ENCODE data around the gene STXBP5L.

The STXBP5L gene

DNA sequence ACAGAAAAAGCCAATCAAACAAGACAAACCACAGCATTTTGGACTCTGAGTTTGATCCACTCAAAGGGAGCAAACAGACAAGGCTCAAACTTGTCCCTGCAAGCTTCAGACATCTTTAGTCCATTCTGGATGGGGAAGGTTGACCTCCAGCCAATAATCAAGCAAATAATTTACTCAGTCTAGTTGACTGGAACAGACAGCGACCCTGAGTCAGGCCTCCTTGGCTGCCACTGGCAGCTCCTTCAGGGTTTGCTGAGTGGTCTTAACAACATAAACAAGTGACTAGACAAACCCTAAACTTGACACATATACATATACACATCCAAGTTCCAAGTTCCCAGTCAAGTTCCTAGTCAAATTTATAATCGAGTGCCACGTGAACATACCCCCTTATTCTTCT, 323.9 kb downstream of the STXBP5L start:
- H2AFZ ChIP-seq (ENCODE audit: low read length): peak overlapping the region; percentile 60
- no peak overlapping the region; the same call in 1 of the 2 replicates for H3K9ac ChIP-seq (ENCODE audit: low read length)
- H3K27me3 ChIP-seq (replicated peaks; ENCODE audit: insufficient read depth, low read length): no peaks in the 10 kb centered on the region
- TF ChIP-seq EZH2phosphoT487 (IDR thresholded peaks at IDR 0.05; ENCODE audit: low read length) (no peak), EZH2 (optimal IDR thresholded peaks at IDR 0.05; ENCODE audit: low read depth, low read length) (no peak)
- TF ChIP-seq, protein P1, sequence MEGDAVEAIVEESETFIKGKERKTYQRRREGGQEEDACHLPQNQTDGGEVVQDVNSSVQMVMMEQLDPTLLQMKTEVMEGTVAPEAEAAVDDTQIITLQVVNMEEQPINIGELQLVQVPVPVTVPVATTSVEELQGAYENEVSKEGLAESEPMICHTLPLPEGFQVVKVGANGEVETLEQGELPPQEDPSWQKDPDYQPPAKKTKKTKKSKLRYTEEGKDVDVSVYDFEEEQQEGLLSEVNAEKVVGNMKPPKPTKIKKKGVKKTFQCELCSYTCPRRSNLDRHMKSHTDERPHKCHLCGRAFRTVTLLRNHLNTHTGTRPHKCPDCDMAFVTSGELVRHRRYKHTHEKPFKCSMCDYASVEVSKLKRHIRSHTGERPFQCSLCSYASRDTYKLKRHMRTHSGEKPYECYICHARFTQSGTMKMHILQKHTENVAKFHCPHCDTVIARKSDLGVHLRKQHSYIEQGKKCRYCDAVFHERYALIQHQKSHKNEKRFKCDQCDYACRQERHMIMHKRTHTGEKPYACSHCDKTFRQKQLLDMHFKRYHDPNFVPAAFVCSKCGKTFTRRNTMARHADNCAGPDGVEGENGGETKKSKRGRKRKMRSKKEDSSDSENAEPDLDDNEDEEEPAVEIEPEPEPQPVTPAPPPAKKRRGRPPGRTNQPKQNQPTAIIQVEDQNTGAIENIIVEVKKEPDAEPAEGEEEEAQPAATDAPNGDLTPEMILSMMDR (IDR thresholded peaks at IDR 0.05; ENCODE audit: low read length): no peak
- DNase-seq: no peak
- H3K4me3 ChIP-seq (ENCODE audit: low read length): peak overlapping the region; percentile 6; the same call in 1 of the 2 replicates
- no peaks in the 10 kb centered on the region for H3K79me2 ChIP-seq (ENCODE audit: low read length)
- H3F3A ChIP-seq (ENCODE audit: insufficient read depth, low read length): no peaks in the 10 kb centered on the region
- H3K36me3 ChIP-seq (replicated peaks; ENCODE audit: insufficient read depth, low read length): no peaks in the 10 kb centered on the region
- H3K4me2 ChIP-seq (ENCODE audit: low read depth, low read length): peak overlapping the region; percentile 58
- H4K20me1 ChIP-seq (ENCODE audit: insufficient read depth, low read length): no peaks in the 10 kb centered on the region
- no peaks in the 10 kb centered on the region for H3K9me3 ChIP-seq (replicated peaks; ENCODE audit: insufficient read depth, low read length)
- H3K9me2 ChIP-seq (replicated peaks; ENCODE audit: insufficient read depth, low read length): no peaks in the 10 kb centered on the region
- no peak overlapping the region for H3K27ac ChIP-seq (ENCODE audit: low read length)
- H3K4me1 ChIP-seq (ENCODE audit: low read length): no peaks in the 10 kb centered on the region

DNA sequence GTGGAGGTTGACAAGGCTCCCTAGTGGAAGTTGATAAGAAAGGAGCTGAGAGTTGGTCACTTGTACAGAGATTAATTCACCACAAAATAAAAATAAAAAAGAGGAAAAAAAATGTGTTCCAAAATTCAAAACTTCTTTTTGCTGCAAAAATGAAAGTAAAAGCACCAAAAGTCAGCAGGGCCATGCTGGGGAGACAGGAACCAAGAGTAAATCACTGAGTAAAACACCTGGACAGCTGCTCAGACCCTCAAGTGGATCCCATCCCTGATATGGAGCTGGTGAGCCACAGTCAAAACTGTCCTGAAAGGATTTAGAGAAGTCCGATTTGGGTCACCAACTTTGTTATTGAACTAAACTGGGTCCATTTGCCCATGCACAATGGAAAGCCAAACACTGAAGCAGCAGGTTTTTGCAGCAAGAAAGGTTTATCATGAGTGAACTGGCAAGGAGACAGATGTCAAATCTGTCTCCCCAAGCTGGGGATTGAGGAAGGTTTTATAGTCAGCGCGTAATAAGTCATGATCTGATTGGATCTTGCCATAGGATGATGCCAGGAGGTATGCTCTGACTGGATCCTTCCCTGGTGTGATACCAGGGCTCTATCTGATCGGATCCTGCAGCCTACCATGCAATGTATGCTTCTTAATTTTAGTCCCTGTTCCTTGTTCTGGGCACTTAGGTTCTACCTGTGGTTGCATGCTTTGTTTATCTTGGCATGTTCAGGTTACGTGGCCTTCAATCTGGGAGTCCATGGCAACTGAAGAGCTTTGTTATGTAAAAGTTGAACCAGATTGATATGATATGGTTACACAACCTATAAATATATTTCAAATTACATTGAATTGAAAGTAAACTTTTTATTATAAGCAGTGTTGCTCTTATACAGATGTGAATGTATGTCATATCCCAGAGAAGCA, 324.6 kb downstream of the STXBP5L start:
- DNase-seq: peak; percentile 57
- H3K4me1 ChIP-seq (ENCODE audit: low read length): no peaks in the 10 kb centered on the region
- no peaks in the 10 kb centered on the region for H3F3A ChIP-seq (ENCODE audit: insufficient read depth, low read length)
- H3K27me3 ChIP-seq (replicated peaks; ENCODE audit: insufficient read depth, low read length): no peaks in the 10 kb centered on the region
- H3K4me3 ChIP-seq (ENCODE audit: low read length): peak overlapping the region; percentile 6; the same call in 1 of the 2 replicates
- H3K36me3 ChIP-seq (replicated peaks; ENCODE audit: insufficient read depth, low read length): no peaks in the 10 kb centered on the region
- TF ChIP-seq, protein P1 (IDR thresholded peaks at IDR 0.05; ENCODE audit: low read length): no peak
- TF ChIP-seq EZH2 (optimal IDR thresholded peaks at IDR 0.05; ENCODE audit: low read depth, low read length): no peak
- TF ChIP-seq EZH2phosphoT487 (IDR thresholded peaks at IDR 0.05; ENCODE audit: low read length): no peak
- H3K9me2 ChIP-seq (replicated peaks; ENCODE audit: insufficient read depth, low read length): no peaks in the 10 kb centered on the region
- H3K9ac ChIP-seq (ENCODE audit: low read length): no peak overlapping the region; the same call in 1 of the 2 replicates
- H2AFZ ChIP-seq (ENCODE audit: low read length): peak overlapping the region; percentile 60
- peak overlapping the region; percentile 58 for H3K4me2 ChIP-seq (ENCODE audit: low read depth, low read length)
- H3K27ac ChIP-seq (ENCODE audit: low read length): no peak overlapping the region
- H3K9me3 ChIP-seq (replicated peaks; ENCODE audit: insufficient read depth, low read length): no peaks in the 10 kb centered on the region
- H3K79me2 ChIP-seq (ENCODE audit: low read length): no peaks in the 10 kb centered on the region
- H4K20me1 ChIP-seq (ENCODE audit: insufficient read depth, low read length): no peaks in the 10 kb centered on the region

DNA sequence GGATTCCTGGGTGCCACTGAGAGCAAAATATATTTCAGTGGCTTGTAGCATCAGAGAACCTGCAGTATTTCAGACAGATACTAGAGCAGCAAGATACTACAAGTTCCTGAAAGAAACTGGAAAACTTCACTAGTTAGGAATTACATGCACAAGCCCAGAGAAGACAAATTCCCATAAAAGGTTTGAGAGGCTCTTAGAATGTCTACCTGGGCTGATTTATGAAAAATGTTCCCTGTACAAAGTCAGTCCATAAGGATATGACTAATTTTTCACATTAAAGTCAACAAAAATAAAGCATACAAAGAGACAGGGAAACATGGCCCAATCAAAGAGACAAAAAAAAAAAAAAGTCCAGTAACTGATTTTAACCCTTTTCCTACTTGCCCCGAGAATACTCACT, 335.2 kb downstream of the STXBP5L start:
- no peak for TF ChIP-seq EZH2 (optimal IDR thresholded peaks at IDR 0.05; ENCODE audit: low read depth, low read length)
- TF ChIP-seq, protein P1 (IDR thresholded peaks at IDR 0.05; ENCODE audit: low read length): no peak
- no peak for TF ChIP-seq EZH2phosphoT487 (IDR thresholded peaks at IDR 0.05; ENCODE audit: low read length)
- Histone ChIP-seq H2AFZ (ENCODE audit: low read length) (no peak overlapping the region), H3K36me3 (replicated peaks; ENCODE audit: insufficient read depth, low read length) (no peaks in the 10 kb centered on the region), H3K9ac (ENCODE audit: low read length) (no peak overlapping the region), H3K4me1 (ENCODE audit: low read length) (no peaks in the 10 kb centered on the region), H3K4me3 (ENCODE audit: low read length) (no peak overlapping the region), H4K20me1 (ENCODE audit: insufficient read depth, low read length) (no peaks in the 10 kb centered on the region), H3K27me3 (replicated peaks; ENCODE audit: insufficient read depth, low read length) (no peaks in the 10 kb centered on the region), H3K27ac (ENCODE audit: low read length) (no peak overlapping the region), H3K9me2 (replicated peaks; ENCODE audit: insufficient read depth, low read length) (no peaks in the 10 kb centered on the region), H3F3A (ENCODE audit: insufficient read depth, low read length) (no peaks in the 10 kb centered on the region), H3K79me2 (ENCODE audit: low read length) (no peaks in the 10 kb centered on the region), H3K4me2 (ENCODE audit: low read depth, low read length) (no peak overlapping the region), H3K9me3 (replicated peaks; ENCODE audit: insufficient read depth, low read length) (no peaks in the 10 kb centered on the region)
- DNase-seq: no peak

Data from MM.1S (cell line).